BLaER1 treated with 17β-estradiol and CSF1 and Interleukin-3, amounts not matched to agents 10 nM and 100 nM (cell line): Measurements from ENCODE around the gene CEP112.

ENCODE experiments used
- H3K27ac ChIP-seq, 11 experiments: shearing (Covaris generic); formaldehyde crosslinking; 2 replicates each; pipeline ENCODE4 v1.8.1; 2022
- H3K27me3 ChIP-seq, 11 experiments: shearing (Covaris generic); formaldehyde crosslinking; 2 replicates each; pipeline ENCODE4 v1.8.1; 2022
- H3K36me3 ChIP-seq, 11 experiments: shearing (Covaris generic); formaldehyde crosslinking; 2 replicates each; pipeline ENCODE4 v1.8.1; 2022
- H3K4me1 ChIP-seq, 10 experiments: shearing (Covaris generic); formaldehyde crosslinking; 2 replicates each; pipeline ENCODE4 v1.8.1; 2022
- H3K4me2 ChIP-seq, 11 experiments: shearing (Covaris generic); formaldehyde crosslinking; 2 replicates each; pipeline ENCODE4 v1.8.1; 2022
- H3K4me3 ChIP-seq, 10 experiments: shearing (Covaris generic); formaldehyde crosslinking; 2 replicates each; pipeline ENCODE4 v1.8.1; 2022
- H3K9ac ChIP-seq, 11 experiments: shearing (Covaris generic); formaldehyde crosslinking; 2 replicates each; pipeline ENCODE4 v1.8.1; 2022
- H3K9me3 ChIP-seq, 11 experiments: shearing (Covaris generic); formaldehyde crosslinking; replicated peaks in 1 of 11; 2 replicates each; pipeline ENCODE4 v1.8.1; 2022
- H4K20me1 ChIP-seq, 11 experiments: shearing (Covaris generic); formaldehyde crosslinking; 2 replicates each; pipeline ENCODE4 v1.8.1; 2022
- Cebpa-rat ChIP-seq, 11 experiments: shearing (Covaris generic); IDR thresholded peaks; 2 replicates each; pipeline ENCODE4 v1.8.1; 2022

CEP112 gene

DNA sequence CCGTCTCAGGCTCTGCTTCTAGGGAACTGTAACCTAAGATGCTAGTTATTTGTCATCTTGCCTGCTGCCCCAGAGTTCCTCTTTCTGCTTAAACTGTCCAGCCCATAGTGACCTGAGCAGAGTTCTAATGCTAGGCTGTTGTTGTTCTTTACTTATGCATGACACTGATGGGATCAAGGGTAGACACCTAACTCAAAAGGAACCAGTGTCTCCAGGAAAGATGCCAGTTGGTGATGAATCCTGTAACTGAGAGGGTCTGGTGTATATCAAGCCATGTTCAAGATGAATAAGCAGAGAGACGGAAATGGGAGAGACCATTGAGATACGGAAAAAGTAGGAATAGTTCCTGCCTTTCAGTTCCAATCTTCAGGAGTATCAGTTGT, 23.6 kb upstream of the CEP112 start:
- Histone ChIP-seq H3K4me2 (no peak overlapping the region), H3K27me3 (no peaks in the 10 kb centered on the region), H3K9me3 (0 out of 22 replicates have a peak, but pooled peaks cover 0 to 2% (median 0%) of the 10 kb centered on the region in 11 experiments), H4K20me1 (no peaks in the 10 kb centered on the region), H3K9ac (no peak overlapping the region), H3K4me1 (no peaks in the 10 kb centered on the region), H3K4me3 (no peak overlapping the region), H3K36me3 (no peaks in the 10 kb centered on the region), H3K27ac (no peak overlapping the region)
- no peak for TF ChIP-seq Cebpa-rat (IDR thresholded peaks at IDR 0.05)

DNA sequence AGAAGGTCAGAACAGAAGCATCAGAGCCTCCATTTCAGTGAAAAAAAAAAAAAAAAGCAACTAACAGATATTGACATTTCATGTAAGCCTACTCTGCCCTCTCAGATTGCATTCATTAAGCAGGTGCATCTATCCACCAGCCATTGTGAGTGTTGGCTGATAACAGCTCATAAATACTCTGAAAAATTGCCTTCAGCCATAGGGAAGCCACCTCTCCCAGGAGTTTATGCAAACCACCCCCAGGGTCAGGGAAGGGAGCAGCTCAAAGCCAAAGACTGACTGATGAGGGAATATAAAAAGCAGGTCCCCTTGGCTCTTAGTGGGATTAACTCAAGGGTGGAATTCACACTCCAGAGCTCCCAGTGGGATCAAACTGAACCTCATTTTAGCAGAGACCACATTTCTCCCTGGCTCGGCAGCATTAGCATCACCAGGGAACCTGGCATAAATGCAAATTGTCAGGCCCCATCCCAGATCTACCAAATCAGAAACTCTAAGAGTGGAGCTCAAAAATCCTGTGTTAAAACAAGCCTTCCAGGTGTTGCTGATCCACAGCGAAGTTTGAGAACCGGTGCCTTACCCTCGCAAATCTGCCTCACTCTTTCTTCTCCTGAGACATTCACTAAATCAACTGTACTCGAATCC, 23.1 kb upstream of the CEP112 start:
- no peak for TF ChIP-seq Cebpa-rat (IDR thresholded peaks at IDR 0.05)
- H3K36me3 ChIP-seq, result no peaks in the 10 kb centered on the region
- H3K27me3 ChIP-seq, result no peaks in the 10 kb centered on the region
- H3K9ac ChIP-seq, result no peak overlapping the region
- H3K4me1 ChIP-seq, result peaks cover 0 to 5% (median 2%) of the 10 kb centered on the region in 10 experiments; a peak in 12 of 20 replicates
- no peaks in the 10 kb centered on the region for H4K20me1 ChIP-seq
- no peak overlapping the region for H3K4me2 ChIP-seq
- H3K9me3 ChIP-seq, result no peaks in the 10 kb centered on the region
- no peak overlapping the region for H3K4me3 ChIP-seq
- H3K27ac ChIP-seq, result no peak overlapping the region

DNA sequence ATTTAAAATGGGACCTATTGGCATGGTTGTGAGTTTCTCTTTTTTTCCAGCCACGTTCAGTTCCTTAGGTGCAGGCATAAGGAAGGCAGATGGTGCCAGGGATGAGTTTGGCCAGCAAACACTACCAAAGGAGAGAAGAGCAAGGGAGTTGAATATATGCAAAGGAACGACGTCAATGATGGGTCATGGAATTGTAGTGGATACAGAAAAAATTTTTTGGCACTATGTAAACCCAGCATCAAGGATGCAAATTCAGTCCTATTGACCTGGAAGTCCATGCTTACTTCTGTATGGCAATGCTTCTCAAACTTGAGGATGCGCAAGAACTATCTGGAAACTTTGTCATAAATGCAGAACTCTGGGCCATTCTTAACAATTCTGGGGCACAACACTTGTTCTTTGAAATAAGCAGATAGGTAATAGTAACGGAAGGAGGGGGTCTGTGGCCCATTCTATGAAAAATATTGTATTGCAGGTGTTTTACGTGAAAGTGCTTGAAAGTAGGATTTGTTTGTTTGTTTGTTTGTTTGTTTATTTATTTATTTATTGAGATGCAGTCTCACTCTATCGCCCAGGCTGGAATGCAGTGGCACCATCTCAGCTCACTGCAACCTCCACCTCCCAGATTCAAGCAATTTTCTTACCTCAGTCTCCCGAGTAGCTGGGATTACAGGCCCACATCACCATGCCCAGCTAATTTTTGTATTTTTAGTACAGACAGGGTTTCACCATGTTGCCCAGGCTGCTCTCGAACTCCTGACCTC, 19.3 kb upstream of the CEP112 start:
- TF ChIP-seq Cebpa-rat (IDR thresholded peaks at IDR 0.05), result no peak
- Histone ChIP-seq H3K27me3 (no peaks in the 10 kb centered on the region), H3K36me3 (no peaks in the 10 kb centered on the region), H3K4me1 (peaks cover 3 to 17% (median 10%) of the 10 kb centered on the region in 10 experiments; a peak in 16 of 20 replicates), H4K20me1 (no peaks in the 10 kb centered on the region), H3K9me3 (peaks cover 0 to 15% (median 10%) of the 10 kb centered on the region in 11 experiments; a peak in 15 of 22 replicates), H3K4me2 (no peak overlapping the region), H3K4me3 (no peak overlapping the region), H3K27ac (no peak overlapping the region), H3K9ac (no peak overlapping the region)

DNA sequence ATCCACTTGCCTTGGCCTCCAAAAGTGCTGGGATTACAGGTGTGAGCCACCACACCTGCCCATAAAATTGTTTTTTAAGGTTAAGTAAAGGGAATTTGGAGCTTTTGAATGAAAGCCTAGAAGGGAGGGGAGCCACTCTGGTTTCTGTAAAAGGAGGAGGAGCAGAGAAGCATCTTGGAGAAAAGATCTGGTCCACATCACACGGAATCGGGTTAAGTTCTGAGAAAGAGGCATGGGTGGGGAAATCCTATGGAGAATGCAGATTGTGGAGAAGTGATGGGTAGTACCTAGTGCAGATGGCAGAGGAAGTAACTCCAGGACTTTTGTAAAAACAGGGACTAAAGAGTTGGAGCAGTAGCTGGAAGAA, 18.3 kb upstream of the CEP112 start:
- Histone ChIP-seq H3K36me3 (no peaks in the 10 kb centered on the region), H3K27ac (no peak overlapping the region), H3K4me3 (no peak overlapping the region), H4K20me1 (no peaks in the 10 kb centered on the region), H3K27me3 (no peaks in the 10 kb centered on the region), H3K9ac (no peak overlapping the region), H3K9me3 (peaks cover 0 to 17% (median 10%) of the 10 kb centered on the region in 11 experiments; a peak in 15 of 22 replicates), H3K4me2 (peak overlapping the region in 8 of 11 experiments; percentile 23 to 61 (median 46); a peak in 10 of 22 replicates), H3K4me1 (peaks cover 3 to 17% (median 10%) of the 10 kb centered on the region in 10 experiments; a peak in 16 of 20 replicates)
- no peak for TF ChIP-seq Cebpa-rat (IDR thresholded peaks at IDR 0.05)

DNA sequence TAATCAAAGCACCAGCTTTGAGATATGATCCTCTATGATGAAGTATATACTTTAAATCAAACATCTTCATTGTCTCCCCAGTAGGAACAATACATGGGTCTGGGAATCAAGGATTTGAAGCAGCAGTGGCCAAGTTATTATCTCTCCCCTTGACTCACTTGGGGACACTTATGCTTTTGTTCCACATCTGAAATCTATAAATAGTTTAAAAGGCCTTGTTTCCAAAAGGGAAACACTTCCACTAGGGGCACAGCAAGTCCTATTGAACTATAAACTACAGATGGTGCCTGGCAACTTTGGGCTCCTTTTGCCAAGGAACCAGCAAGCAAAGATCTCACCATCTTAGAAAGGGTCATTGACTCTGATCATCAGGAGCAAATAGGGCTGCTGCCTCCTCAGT, 16.0 kb upstream of the CEP112 start:
- no peak for TF ChIP-seq Cebpa-rat (IDR thresholded peaks at IDR 0.05)
- Histone ChIP-seq H3K9ac (no peak overlapping the region), H3K9me3 (peaks cover 0 to 22% (median 10%) of the 10 kb centered on the region in 11 experiments; a peak in 15 of 22 replicates), H3K4me1 (peaks cover 3 to 17% (median 10%) of the 10 kb centered on the region in 10 experiments; a peak in 16 of 20 replicates), H3K27me3 (no peaks in the 10 kb centered on the region), H3K36me3 (no peaks in the 10 kb centered on the region), H3K4me2 (no peak overlapping the region), H4K20me1 (no peaks in the 10 kb centered on the region), H3K27ac (no peak overlapping the region), H3K4me3 (no peak overlapping the region)

DNA sequence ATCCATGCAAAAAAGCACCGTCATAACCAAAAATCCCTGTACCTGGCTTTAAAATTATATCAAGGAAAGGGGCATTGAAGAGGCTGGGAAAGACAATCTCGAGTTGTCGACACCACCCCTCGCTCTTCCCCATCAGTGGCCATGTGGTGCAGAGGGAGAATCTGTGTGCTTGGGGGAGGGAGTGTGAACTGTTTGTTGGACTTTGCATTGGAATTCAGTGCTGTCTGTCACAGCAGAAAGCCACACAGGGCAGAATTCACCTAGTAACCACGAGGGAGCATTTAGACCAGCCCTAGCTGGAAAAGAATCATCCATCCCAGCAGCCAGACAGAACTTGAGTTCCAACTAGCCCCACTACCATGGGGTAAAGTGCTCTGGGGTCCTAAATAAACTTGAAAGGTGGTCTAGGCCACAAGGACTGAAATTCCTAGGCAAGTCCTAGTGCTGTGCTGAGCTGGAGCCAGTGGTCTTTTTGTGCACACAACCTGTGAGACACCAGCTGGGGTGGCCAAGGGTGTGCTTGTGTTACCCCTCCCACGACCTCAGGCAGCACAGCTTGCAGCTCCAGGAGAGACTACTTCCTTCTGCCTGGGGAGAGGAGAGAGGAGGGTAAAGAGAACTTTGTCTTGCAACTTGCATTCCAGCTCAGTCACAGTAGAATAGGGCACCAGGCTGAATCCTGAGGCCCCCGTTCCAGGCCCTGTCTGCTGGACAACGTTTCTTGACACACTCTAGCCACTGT, 11.5 kb upstream of the CEP112 start:
- H3K4me2 ChIP-seq, result no peak overlapping the region
- peaks cover 0 to 19% (median 5%) of the 10 kb centered on the region in 11 experiments; a peak in 14 of 22 replicates for H3K9me3 ChIP-seq
- H3K27me3 ChIP-seq, result no peaks in the 10 kb centered on the region
- no peak overlapping the region for H3K4me3 ChIP-seq
- H3K4me1 ChIP-seq, result no peaks in the 10 kb centered on the region
- no peak for TF ChIP-seq Cebpa-rat (IDR thresholded peaks at IDR 0.05)
- H3K9ac ChIP-seq, result no peak overlapping the region
- H4K20me1 ChIP-seq, result no peaks in the 10 kb centered on the region
- no peaks in the 10 kb centered on the region for H3K36me3 ChIP-seq
- H3K27ac ChIP-seq, result no peak overlapping the region

DNA sequence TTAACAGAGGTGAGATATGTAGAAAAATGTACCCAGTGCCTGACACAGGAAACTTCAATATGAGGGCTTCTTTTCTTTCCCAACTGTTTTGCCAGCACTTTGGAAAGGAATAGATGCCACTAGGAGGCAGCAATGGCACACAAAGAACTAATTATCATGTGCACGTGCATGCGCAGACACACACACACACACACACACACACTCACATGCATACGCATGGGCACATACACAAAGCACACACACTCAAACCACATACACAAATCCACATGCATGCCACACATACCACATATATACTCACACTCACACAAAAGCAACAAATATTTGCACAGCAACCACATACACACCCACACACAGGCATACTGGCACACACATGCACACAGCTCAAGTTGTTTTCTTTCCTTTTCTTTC, 8.8 kb upstream of the CEP112 start:
- TF ChIP-seq Cebpa-rat (IDR thresholded peaks at IDR 0.05), result no peak
- Histone ChIP-seq H3K9me3 (0 out of 22 replicates have a peak, but pooled peaks cover 0 to 6% (median 0%) of the 10 kb centered on the region in 11 experiments), H3K27ac (no peak overlapping the region), H4K20me1 (no peaks in the 10 kb centered on the region), H3K4me3 (no peak overlapping the region), H3K27me3 (no peaks in the 10 kb centered on the region), H3K4me2 (no peak overlapping the region), H3K36me3 (no peaks in the 10 kb centered on the region), H3K4me1 (no peaks in the 10 kb centered on the region), H3K9ac (no peak overlapping the region)

DNA sequence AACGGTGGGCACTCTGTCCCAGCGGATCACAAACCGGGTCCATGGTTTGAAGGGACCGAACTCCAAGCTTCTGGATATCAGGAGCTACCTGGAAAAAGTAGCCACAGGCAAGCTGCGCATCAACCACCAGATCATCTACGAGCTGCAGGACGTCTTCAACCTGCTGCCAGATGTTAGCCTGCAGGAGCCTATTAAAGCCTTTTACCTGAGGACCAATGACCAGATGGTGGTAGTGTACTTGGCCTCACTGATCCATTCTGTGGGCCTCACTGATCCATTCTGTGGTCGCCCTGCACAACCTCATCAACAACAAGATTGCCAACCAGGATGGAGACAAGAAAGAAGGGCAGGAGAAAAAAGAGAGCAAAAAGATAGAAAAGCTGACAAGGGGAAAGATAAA, 6.3 kb upstream of the CEP112 start:
- peaks cover 0 to 11% (median 7%) of the 10 kb centered on the region in 10 experiments; a peak in 8 of 20 replicates for H3K4me1 ChIP-seq
- H3K4me2 ChIP-seq, result no peak overlapping the region
- no peaks in the 10 kb centered on the region for H3K27me3 ChIP-seq
- TF ChIP-seq Cebpa-rat (IDR thresholded peaks at IDR 0.05), result no peak
- H3K9ac ChIP-seq, result no peak overlapping the region
- no peaks in the 10 kb centered on the region for H3K36me3 ChIP-seq
- H3K4me3 ChIP-seq, result no peak overlapping the region
- no peaks in the 10 kb centered on the region for H3K9me3 ChIP-seq
- H4K20me1 ChIP-seq, result no peaks in the 10 kb centered on the region
- no peak overlapping the region for H3K27ac ChIP-seq

DNA sequence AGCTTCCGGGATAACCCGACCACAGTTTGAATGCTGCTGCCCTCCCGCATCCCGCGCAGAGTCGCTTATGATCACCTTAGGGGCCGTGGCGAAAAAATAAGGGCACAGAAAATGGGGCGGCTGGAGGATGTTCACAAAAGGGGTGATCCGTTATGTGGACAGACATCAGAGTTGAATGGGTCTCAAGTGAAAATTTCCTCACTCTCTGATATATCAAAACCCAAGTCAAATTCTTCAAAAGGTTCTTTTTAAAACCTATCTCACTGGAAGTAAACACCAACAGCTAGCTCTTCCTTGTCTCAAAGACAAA, 400 bp upstream of the CEP112 start:
- no peak for TF ChIP-seq Cebpa-rat (IDR thresholded peaks at IDR 0.05)
- Histone ChIP-seq H3K27me3 (no peaks in the 10 kb centered on the region), H3K4me1 (peaks cover 12 to 44% (median 34%) of the 10 kb centered on the region in 10 experiments), H3K4me2 (peak overlapping the region; percentile 81 to 99 (median 91)), H3K36me3 (no peaks in the 10 kb centered on the region), H3K9ac (peak overlapping the region; percentile 56 to 86 (median 84); a peak in 20 of 22 replicates), H3K27ac (peak overlapping the region in 10 of 11 experiments; percentile 58 to 84 (median 78); a peak in 19 of 22 replicates), H3K9me3 (no peaks in the 10 kb centered on the region), H3K4me3 (peak overlapping the region; percentile 66 to 80 (median 77)), H4K20me1 (no peaks in the 10 kb centered on the region)
